ENCODE results near the gene CD63.

CD63 gene, protein sequence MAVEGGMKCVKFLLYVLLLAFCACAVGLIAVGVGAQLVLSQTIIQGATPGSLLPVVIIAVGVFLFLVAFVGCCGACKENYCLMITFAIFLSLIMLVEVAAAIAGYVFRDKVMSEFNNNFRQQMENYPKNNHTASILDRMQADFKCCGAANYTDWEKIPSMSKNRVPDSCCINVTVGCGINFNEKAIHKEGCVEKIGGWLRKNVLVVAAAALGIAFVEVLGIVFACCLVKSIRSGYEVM

DNA sequence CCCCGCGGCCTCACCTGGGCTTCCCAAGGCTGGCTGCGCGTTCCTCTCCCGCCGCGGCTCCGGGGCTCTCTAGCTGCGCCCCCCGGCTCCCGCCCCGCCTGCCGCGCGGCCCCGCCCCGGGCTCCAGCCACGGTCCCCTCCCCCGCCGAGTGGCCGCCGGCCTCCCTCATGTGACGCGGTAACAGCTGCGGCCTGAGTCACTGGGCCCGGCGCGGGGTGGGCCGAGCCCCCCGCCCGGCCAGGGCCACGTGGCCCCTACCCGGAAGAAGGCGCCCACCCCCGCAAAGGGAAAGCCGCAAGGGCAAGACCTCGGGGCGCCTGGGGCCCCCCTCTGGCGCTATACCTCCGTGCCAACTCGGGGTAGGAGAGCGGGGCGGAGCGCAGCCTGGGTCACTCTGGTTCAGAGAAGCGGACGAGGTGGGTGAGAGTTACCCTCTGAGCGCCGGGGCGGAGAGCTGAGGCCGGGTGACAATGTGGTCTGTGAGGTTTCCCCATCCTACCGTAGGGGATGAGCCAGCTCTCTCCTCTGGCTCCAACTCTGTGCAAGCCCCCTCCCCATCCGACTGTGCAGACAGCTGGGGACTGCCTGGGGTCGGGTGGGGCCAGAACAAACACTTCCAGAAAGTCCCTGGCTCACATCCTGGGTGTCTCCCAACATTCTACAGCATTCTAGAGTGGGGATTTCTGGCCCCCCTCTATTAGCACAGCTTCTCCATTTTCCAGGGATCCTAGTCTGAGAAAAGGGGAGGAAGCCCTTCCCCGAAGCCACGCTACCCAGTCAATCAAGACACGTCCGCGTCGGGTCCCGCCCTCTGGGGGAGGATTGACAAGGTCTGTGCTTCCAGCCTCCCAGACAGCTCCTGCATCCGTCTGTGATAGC, at the start of gene CD63:
TSS of gene CD63 (minus strand) at position 71 of the 880 bp plus-strand sequence. CDS start 668 bp downstream, outside the sequence.
- Histone ChIP-seq H3K27me3 (ENCODE audit: insufficient read depth, poor library complexity, severe bottlenecking) (no peaks in the 10 kb centered on the region), H3K4me1 (ENCODE audit: insufficient read depth, poor library complexity, severe bottlenecking) (peaks cover 14% of the 10 kb centered on the region), H3K27ac (ENCODE audit: poor library complexity, severe bottlenecking) (peak within 1 kb of the TSS; percentile 95), H3K9me3 (ENCODE audit: severe bottlenecking) (no peaks in the 10 kb centered on the region), H3K36me3 (ENCODE audit: low read depth) (peaks cover 33% of the 10 kb centered on the region), H3K4me3 (ENCODE audit: severe bottlenecking) (peak within 1 kb of the TSS; percentile 74)
- TF ChIP-seq, protein P1, sequence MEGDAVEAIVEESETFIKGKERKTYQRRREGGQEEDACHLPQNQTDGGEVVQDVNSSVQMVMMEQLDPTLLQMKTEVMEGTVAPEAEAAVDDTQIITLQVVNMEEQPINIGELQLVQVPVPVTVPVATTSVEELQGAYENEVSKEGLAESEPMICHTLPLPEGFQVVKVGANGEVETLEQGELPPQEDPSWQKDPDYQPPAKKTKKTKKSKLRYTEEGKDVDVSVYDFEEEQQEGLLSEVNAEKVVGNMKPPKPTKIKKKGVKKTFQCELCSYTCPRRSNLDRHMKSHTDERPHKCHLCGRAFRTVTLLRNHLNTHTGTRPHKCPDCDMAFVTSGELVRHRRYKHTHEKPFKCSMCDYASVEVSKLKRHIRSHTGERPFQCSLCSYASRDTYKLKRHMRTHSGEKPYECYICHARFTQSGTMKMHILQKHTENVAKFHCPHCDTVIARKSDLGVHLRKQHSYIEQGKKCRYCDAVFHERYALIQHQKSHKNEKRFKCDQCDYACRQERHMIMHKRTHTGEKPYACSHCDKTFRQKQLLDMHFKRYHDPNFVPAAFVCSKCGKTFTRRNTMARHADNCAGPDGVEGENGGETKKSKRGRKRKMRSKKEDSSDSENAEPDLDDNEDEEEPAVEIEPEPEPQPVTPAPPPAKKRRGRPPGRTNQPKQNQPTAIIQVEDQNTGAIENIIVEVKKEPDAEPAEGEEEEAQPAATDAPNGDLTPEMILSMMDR (IDR thresholded peaks at IDR 0.05; ENCODE audit: poor library complexity, severe bottlenecking): no peak
- ATAC-seq (ENCODE audit: low read depth) (peak; percentile 81), DNase-seq (ENCODE audit: low spot score) (peak; percentile 94)

DNA sequence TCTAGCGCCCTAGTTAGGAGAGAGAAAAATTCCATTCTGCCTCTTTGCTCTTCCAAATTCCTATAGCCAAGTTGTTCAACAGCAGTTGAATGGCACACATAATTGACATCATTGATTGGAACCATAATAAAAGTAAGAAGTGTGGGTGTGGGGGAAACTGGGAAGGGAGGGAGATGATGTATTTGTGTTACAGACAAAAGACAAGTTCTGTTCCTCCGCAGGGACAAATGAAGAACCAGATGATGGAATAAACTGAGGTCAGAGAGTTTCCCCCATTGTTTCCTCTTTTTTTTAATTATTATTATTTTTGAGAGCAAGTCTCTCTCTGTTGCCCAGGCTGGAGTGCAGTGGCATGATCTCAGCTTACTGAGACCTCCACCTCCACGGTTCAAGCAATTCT, 49.0 kb upstream of the CD63 start:
- H3K4me1 ChIP-seq (ENCODE audit: insufficient read depth, poor library complexity, severe bottlenecking): no peaks in the 10 kb centered on the region
- H3K27ac ChIP-seq (ENCODE audit: poor library complexity, severe bottlenecking): no peak overlapping the region
- DNase-seq (ENCODE audit: low spot score) (no peak), ATAC-seq (ENCODE audit: low read depth) (no peak)
- H3K4me3 ChIP-seq (ENCODE audit: severe bottlenecking): no peak overlapping the region
- H3K27me3 ChIP-seq (ENCODE audit: insufficient read depth, poor library complexity, severe bottlenecking): no peaks in the 10 kb centered on the region
- TF ChIP-seq, protein P1 (IDR thresholded peaks at IDR 0.05; ENCODE audit: poor library complexity, severe bottlenecking): no peak
- peaks cover 80% of the 10 kb centered on the region for H3K36me3 ChIP-seq (ENCODE audit: low read depth)
- H3K9me3 ChIP-seq (ENCODE audit: severe bottlenecking): no peaks in the 10 kb centered on the region

DNA sequence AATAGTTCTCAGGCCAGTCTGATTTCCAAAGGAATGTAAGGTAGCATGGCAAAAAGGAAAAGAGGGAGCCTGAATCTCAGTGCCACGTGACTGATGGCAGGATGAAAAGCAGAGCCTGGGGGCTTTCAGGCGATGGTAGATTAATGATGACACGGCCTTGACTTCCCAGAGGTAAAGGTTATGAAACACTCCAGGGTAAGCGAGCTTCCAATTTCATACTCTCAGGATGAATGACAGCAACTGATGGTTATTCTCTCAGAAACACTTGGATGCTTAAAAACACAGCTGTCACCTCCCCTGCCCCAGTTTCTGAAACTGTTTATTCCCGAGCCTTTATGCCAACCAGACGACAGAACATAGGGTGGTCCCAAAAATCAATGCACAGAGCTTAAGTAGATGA, 42.9 kb upstream of the CD63 start:
- no peak overlapping the region for H3K4me3 ChIP-seq (ENCODE audit: severe bottlenecking)
- H3K9me3 ChIP-seq (ENCODE audit: severe bottlenecking): no peaks in the 10 kb centered on the region
- no peaks in the 10 kb centered on the region for H3K4me1 ChIP-seq (ENCODE audit: insufficient read depth, poor library complexity, severe bottlenecking)
- no peaks in the 10 kb centered on the region for H3K27me3 ChIP-seq (ENCODE audit: insufficient read depth, poor library complexity, severe bottlenecking)
- H3K27ac ChIP-seq (ENCODE audit: poor library complexity, severe bottlenecking): no peak overlapping the region
- DNase-seq (ENCODE audit: low spot score) (no peak), ATAC-seq (ENCODE audit: low read depth) (no peak)
- TF ChIP-seq, protein P1 (IDR thresholded peaks at IDR 0.05; ENCODE audit: poor library complexity, severe bottlenecking): no peak
- peaks cover 62% of the 10 kb centered on the region for H3K36me3 ChIP-seq (ENCODE audit: low read depth)

DNA sequence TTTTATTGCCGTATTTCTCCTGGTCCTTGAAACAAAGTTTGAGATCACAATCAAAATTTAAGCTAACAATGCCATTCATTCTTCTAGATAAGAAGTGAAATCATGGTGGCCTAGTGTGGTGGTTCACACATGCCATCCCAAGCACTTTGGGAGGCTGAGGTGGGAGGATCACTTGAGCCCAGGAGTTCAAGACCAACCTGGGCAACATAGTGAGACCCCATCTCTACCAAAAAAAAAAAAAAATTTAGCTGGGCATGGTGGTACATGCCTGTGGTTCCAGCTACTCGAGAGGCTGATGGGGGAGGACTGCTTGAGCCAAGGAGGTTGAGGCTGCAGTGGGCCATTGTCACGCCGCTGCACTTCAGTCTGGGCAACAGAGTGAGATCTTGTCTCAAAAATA, 38.3 kb upstream of the CD63 start:
- ATAC-seq (ENCODE audit: low read depth) (no peak), DNase-seq (ENCODE audit: low spot score) (no peak)
- Histone ChIP-seq H3K27ac (ENCODE audit: poor library complexity, severe bottlenecking) (no peak overlapping the region), H3K4me3 (ENCODE audit: severe bottlenecking) (no peak overlapping the region), H3K27me3 (ENCODE audit: insufficient read depth, poor library complexity, severe bottlenecking) (no peaks in the 10 kb centered on the region), H3K9me3 (ENCODE audit: severe bottlenecking) (no peaks in the 10 kb centered on the region), H3K4me1 (ENCODE audit: insufficient read depth, poor library complexity, severe bottlenecking) (no peaks in the 10 kb centered on the region), H3K36me3 (ENCODE audit: low read depth) (peaks cover 65% of the 10 kb centered on the region)
- TF ChIP-seq, protein P1 (IDR thresholded peaks at IDR 0.05; ENCODE audit: poor library complexity, severe bottlenecking): no peak

Measured in RWPE2 (cell line).